Urinary bladder (tissue), 4 donors: Measurements from ENCODE around the gene CLDN5. TPM values are rescaled to one million over a fixed set of nuclear protein-coding genes. Genes with fewer than 3 reads are reported as not detected.
A peak's percentile ranks its signal among the peaks of the same experiment; 100 is the strongest.
"Not testable (repeated sequence)": the region's sequence is repeated elsewhere in the genome, so short reads cannot be mapped to it uniquely, and the experiment has no call there.

ENCODE experiments used
- DNase-seq: peaks from one replicate; pipeline ENCODE4 v3.0.0-alpha.2; 2015; ENCODE audit errors: extremely low spot score
- H3K27ac ChIP-seq: one replicate; pipeline ENCODE4 v1.5.1; 2013; ENCODE audit warnings: low read depth, mild to moderate bottlenecking, moderate library complexity
- H3K36me3 ChIP-seq: one replicate; pipeline ENCODE4 v1.6.1; 2013; ENCODE audit warnings: mild to moderate bottlenecking, moderate library complexity; ENCODE audit not compliant: insufficient read depth
- H3K4me1 ChIP-seq: one replicate; pipeline ENCODE4 v1.6.1; 2013; ENCODE audit warnings: mild to moderate bottlenecking, moderate library complexity; ENCODE audit not compliant: insufficient read depth
- H3K4me3 ChIP-seq: one replicate; pipeline ENCODE4 v1.5.1; 2013; ENCODE audit warnings: low read depth, low read length
- WGBS: extraction: QIAGEN DNeasy Blood & Tissue Kit; methylation state at CpG from one replicate; pipeline ENCODE4 v1.1.7; 2013; 5-methylcytosine and 5-hydroxymethylcytosine counted together
- polyA plus RNA-seq: library from polyadenylated mRNA; stranded (reverse); fragments of 200-250 nt; gene quantifications from one replicate; pipeline ENCODE4 v1.2.3, GENCODE V29; 2013
- total RNA-seq: library from RNA; depleted of rRNA; stranded (reverse); fragments of >200 nt; gene quantifications from one replicate; pipeline ENCODE4 v1.2.3, GENCODE V29; 2014
- donor health status: healthy with polysubstance abuse.
- donor health status: healthy.

Gene CLDN5
- total and polyA plus RNA-seq, 2 donors, result 49.3 to 148 TPM

DNA sequence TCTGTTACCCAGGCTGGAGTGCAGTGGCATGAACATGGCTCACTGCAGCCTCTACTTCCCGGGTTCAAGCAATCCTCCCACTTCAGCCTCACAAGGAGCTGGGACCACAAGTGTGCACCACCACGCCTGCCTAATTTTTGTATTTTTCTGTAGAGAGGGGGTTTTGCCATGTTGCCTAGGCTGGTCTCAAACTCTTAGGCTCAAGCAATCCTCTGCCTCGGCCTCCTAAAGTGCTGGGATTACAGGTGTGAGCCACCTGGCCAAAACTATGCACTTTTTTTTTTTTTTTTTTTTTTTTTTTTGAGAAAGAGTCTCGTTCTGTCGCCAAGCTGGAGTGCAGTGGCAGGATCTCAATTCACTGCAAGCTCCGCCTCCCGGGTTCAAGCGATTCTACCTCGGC lies 12.4 kb upstream of the CLDN5 start:
- no peak for DNase-seq
- Histone ChIP-seq H3K4me3 (no peak overlapping the region), H3K36me3 (no peaks in the 10 kb centered on the region), H3K4me1 (no peaks in the 10 kb centered on the region), H3K27ac (no peak overlapping the region)
- WGBS, result 90% methylated on average over 9 of the region's 9 CpGs

DNA sequence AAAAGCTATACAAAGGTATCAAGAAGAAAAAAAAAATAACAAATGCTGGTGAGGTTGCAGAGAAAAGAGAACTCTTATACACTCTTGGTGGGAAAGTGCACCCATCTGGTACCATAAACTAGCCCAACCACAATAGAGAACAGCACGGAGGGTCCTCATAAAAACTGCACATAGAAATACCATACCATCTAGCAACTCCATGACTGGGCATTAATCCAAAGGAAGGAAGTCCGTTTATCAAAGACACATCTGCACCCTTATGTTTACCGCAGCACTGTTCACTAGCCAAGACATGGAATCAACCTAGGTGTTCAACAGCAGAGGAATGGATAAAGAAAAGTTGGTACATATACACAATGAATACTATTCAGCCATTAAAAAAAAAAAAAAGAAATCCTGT lies 10.8 kb upstream of the CLDN5 start:
- Histone ChIP-seq H3K4me1 (no peaks in the 10 kb centered on the region), H3K27ac (no peak overlapping the region), H3K4me3 (no peak overlapping the region), H3K36me3 (no peaks in the 10 kb centered on the region)
- WGBS, result 27% methylated on average over 3 of the region's 3 CpGs
- no peak for DNase-seq

DNA sequence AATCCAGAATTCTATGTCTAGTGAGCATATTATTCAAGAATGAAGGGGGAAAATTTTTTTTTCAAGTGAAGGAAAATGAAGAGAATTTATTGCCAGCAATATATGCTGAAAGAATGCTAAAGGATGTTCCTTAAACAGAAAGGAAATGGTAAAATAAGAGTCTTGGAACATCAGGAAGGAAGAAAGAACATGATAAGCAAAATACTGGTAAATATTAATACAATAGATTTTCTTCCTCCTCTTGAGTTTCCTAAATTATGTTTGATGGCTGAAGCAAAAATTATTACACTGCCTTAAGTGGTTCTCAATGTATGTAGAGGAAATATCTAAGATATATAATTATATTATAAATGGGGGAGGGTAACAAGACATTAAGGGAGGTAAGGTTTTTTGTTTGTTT lies 9.6 kb upstream of the CLDN5 start:
- no peak overlapping the region for H3K4me3 ChIP-seq
- DNase-seq, result no peak
- no peaks in the 10 kb centered on the region for H3K4me1 ChIP-seq
- H3K27ac ChIP-seq, result no peak overlapping the region
- H3K36me3 ChIP-seq, result no peaks in the 10 kb centered on the region

DNA sequence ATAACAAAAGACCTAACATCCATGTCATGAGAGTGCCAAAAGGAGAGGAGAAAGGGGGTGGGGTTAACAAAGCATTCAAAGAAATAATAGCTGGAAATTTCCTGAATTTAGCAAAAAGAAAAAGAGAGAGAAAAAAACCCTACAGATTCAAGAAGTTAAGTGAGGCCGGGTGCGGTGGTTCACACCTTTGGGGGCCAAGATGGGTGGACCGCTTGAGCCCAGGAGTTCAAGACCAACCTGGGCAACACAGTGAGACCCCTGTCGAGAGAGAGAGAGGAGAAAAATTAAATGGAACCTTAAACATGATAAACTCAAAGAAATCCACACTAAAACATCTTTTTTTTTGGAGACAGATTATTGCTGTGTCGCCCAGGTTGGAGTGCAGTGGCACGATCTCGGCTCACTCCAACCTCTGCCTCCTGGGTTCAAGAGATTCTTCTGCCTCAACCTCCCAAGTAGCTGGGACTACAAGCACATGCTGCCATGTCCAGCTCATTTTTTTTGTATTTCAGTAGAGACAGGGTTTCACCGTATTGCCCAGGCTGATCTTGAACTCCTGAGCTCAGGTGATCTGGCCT lies 8.9 kb upstream of the CLDN5 start:
- no peaks in the 10 kb centered on the region for H3K36me3 ChIP-seq
- H3K27ac ChIP-seq, result no peak overlapping the region
- H3K4me1 ChIP-seq, result no peaks in the 10 kb centered on the region
- no peak overlapping the region for H3K4me3 ChIP-seq
- DNase-seq, result no peak
- 86% methylated on average over 8 of the region's 8 CpGs for WGBS

DNA sequence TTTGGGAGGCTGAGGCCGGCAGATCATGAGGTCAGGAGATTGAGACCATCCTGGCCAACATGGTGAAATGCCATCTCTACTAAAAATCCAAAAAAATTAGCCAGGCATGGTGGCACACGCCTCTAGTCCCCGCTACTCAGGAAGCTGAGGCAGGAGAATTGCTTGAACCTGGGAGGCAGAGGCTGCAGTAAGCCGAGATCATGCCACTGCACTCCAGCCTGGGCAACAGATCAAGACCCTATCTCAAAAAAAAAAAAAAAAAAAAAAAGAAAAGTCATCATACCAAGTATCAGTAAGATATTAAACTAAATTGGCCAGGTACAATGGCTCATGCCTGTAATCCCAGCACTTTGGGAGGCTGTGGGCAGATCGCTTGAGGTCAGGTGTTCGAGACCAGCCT lies 7.1 kb upstream of the CLDN5 start:
- H3K4me1 ChIP-seq, DNase-seq, H3K36me3 ChIP-seq, H3K4me3 ChIP-seq, H3K27ac ChIP-seq: not testable (repeated sequence)
- 90% methylated on average over 6 of the region's 6 CpGs for WGBS

DNA sequence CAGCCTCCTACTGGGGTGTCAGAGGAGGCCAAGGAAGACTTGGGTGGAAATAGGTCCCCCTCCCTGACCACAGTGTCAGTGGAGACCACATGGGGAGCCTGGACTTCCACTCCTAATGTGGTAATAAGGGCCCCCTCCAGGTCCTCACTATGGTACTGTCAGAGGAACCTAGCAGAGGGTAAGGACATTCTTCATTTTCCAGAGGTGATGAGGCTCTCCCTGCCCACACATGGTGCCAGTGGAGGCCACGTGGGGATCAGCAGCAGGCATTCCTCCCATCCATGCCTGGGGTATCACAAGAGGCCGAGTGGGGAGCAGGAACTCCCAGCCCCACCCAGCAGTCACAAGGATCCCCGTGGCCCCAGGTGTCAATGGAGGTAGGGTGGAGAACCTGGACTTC lies 6.5 kb upstream of the CLDN5 start:
- Histone ChIP-seq H3K4me3 (no peak overlapping the region), H3K27ac (no peak overlapping the region), H3K4me1 (no peaks in the 10 kb centered on the region), H3K36me3 (no peaks in the 10 kb centered on the region)
- DNase-seq, result no peak
- 70% methylated on average over 3 of the region's 3 CpGs for WGBS

DNA sequence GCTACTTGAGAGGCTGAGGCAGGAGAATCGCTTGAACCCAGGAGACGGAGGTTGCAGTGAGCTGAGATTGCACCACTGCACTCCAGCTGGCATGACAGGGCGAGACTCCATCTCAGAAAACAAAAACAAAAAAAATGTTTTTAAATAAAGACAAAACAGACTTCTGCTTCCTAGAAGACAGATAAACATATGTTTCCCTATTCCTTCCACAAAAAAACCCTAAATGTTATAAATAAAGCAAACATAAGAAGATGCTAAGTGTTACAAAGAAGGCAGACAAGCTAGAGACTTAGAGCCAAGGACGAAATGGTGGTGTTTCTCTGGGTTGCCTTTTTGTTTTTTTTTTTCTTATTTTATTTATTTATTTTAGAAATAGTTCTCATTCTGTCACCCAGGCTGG lies 5.6 kb upstream of the CLDN5 start:
- DNase-seq, result no peak
- 73% methylated on average over 4 of the region's 4 CpGs for WGBS
- H3K4me1 ChIP-seq, result no peaks in the 10 kb centered on the region
- no peaks in the 10 kb centered on the region for H3K36me3 ChIP-seq
- no peak overlapping the region for H3K4me3 ChIP-seq
- H3K27ac ChIP-seq, result no peak overlapping the region

DNA sequence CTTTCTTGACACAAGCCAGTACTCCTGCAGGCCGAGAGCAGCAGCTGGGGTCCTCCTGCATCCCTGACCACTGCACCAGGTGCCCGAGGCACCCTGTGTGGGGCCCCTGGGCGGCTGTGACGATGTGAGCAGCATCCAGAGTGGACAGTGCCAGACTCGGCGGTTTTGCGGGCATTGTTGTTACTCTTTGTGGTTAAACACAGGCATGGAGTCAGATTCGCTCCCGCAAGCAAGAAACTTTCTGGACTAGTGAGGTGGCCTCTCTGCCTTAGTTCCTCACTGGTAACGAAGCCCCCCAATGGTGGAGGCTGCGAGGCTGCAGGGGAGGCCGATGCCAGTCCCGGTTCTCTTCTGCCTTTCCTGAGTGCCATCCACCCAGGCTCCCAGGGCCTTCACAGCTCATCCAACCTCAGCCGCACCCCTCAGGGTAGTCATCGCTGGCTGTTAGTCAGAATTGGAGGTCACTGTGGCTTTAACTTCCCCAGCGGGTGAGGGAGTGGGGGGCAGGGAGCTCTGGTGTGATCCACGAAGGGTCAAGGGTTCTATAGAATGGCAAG lies 3.7 kb upstream of the CLDN5 start:
- no peaks in the 10 kb centered on the region for H3K4me1 ChIP-seq
- H3K36me3 ChIP-seq, result no peaks in the 10 kb centered on the region
- H3K4me3 ChIP-seq, result no peak overlapping the region
- WGBS, result 69% methylated on average over 17 of the region's 17 CpGs
- no peak overlapping the region for H3K27ac ChIP-seq
- DNase-seq, result no peak

DNA sequence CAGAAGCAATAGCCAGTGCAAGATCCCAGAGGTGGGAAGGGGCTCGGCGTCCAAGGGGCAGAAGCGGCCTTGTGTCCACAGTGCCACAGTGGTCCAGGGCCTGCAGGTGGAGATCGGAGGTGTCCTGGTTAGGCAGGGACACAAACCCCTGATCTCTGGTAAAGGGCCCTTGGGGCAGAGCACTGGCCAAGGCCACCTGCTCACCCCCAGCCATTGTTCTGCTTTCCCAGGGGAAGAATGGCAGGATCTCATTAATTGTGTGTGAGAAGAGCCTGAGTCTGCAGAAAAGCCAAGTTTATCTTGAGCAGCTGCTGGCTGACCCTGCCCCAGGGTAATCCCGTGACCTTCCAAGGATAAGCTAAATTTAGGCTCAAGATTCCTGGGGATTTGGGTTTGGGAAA lies 3.1 kb upstream of the CLDN5 start:
- Histone ChIP-seq H3K4me3 (no peak overlapping the region), H3K36me3 (no peaks in the 10 kb centered on the region), H3K27ac (no peak overlapping the region), H3K4me1 (no peaks in the 10 kb centered on the region)
- WGBS, result 76% methylated on average over 5 of the region's 5 CpGs
- no peak for DNase-seq

DNA sequence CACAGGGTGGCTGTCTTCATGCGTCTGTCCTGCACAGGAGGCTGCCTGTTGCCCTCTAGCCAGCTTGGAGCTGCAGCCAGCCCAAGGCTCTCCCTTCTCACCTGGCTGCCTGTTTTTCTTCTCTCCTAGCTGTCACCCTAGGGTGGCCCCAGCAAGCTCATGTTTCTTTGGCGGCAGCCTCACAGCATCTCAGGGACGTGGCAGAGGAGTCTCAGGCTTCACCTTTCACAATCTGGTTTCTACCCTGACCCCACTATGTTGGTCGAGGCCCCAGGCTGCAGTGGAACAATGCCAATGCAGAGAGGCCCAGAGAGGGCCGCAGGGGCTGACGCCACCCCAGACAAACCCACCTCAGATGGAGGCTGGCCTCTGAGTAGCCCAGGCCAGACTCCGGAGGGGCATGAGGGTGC lies 2.5 kb upstream of the CLDN5 start:
- H3K27ac ChIP-seq, result no peak overlapping the region
- no peak for DNase-seq
- 79% methylated on average over 7 of the region's 7 CpGs for WGBS
- no peaks in the 10 kb centered on the region for H3K36me3 ChIP-seq
- H3K4me3 ChIP-seq, result no peak overlapping the region
- H3K4me1 ChIP-seq, result no peaks in the 10 kb centered on the region

DNA sequence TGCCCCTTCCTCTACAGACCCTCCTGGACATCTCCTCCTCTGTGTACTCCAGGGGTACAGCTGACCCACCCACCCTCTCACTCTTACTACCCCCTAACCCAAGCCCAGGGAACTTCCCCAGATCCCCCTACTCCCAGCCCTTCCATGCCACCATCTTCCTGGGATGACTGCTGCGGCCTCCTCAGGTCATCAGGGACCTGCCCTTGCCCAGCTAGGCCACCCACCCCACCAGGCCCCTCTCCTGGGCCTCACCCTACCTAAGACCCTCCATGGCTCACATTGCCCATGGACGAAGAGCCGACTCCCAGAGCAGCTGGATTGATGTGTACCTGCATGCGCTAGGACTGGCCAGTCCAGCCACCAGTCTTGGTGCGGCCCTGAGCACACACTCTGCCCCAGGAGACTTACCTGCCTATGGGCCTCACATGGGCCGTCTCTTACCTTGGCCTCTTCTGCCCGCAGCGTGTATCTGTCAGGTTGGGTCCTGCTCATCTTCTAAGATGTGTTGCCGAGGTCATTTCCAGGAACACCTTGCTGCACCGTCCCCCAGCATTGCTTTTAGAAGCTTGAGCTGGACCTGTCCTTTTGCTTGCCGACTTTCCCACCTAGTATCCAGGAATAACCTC lies 2.0 kb upstream of the CLDN5 start:
- H3K27ac ChIP-seq, result no peak overlapping the region
- H3K4me3 ChIP-seq, result no peak overlapping the region
- no peak for DNase-seq
- 95% methylated on average over 11 of the region's 11 CpGs for WGBS
- no peaks in the 10 kb centered on the region for H3K36me3 ChIP-seq
- H3K4me1 ChIP-seq, result no peaks in the 10 kb centered on the region

DNA sequence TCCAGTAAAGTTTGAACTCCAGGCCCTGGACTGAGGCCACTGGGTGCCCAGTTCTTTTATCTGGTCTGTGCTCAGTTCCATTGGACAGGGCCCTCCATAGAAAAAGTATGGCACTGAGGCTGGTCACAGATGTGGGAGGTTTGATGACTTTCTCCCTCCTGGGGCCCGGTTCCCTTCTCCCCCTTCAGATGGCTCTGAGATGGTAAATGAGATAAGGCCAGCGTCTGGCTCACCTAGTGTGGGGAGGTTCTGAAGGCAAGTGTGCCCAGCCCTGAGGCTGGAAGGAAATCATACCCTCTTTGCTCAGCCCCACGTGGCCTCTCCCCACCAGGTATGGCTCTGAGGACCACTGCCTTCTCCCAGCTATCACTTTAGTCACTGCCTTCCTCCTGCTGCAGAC lies 1.5 kb upstream of the CLDN5 start:
- H3K4me3 ChIP-seq, result no peak overlapping the region
- DNase-seq, result no peak
- H3K36me3 ChIP-seq, result no peaks in the 10 kb centered on the region
- 54% methylated on average over 3 of the region's 3 CpGs for WGBS
- H3K27ac ChIP-seq, result no peak overlapping the region
- no peaks in the 10 kb centered on the region for H3K4me1 ChIP-seq

DNA sequence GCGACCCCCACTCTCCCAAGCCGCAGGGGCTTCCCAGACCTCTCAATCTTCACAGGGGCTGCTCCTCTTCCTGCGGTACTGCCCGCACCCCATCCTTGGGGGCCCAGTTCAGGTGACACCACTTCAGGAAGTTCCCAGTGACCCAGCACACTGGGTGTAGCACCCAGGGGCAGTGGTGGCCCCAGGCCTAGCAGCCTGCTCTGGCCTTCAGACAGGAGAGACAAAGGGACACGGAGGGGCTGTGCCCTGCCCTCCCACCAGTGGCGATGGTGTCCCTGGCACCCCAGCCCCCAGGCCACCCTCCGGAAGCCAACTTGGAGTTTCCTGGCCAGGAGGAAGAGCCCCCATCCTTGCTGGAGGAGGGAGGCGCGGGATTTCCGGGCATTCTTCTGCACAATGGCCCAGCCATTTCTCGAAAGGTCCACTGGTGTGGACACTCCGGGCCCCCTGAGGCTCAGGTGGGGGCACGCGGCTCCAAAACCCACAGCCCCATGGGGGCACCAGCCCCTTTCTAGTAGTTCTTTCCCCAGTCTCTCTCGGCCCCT lies 978 bp upstream of the CLDN5 start:
- 78% methylated on average over 15 of the region's 15 CpGs for WGBS
- Histone ChIP-seq H3K36me3 (no peaks in the 10 kb centered on the region), H3K4me1 (no peaks in the 10 kb centered on the region), H3K27ac (no peak overlapping the region), H3K4me3 (peak overlapping the region; percentile 1)
- no peak for DNase-seq
